Measurements from ENCODE around the gene STXBP2.

DNA sequence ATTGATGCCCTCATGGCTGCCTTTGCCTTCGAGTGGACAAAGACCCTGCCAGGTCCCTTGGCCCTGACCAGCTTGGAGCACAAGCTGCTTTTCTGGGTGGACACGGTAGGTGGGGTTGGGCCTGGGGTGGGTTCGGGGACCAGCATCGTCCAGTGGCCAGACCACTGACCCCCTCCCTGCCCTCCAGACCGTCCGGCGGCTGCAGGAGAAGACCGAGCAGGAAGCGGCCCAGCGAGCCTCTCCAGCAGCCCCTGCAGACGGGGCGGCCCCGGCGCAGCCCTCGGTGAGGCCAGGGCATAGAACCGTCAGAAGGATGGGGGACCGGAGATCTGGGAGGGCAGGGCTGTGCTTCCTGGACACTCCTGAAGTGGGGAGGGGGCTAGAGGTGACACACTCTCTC is 30.6 kb upstream of the STXBP2 start:
- no peak for TF ChIP-seq POLR2A (IDR thresholded peaks at IDR 0.05)
- TF ChIP-seq, protein P1, sequence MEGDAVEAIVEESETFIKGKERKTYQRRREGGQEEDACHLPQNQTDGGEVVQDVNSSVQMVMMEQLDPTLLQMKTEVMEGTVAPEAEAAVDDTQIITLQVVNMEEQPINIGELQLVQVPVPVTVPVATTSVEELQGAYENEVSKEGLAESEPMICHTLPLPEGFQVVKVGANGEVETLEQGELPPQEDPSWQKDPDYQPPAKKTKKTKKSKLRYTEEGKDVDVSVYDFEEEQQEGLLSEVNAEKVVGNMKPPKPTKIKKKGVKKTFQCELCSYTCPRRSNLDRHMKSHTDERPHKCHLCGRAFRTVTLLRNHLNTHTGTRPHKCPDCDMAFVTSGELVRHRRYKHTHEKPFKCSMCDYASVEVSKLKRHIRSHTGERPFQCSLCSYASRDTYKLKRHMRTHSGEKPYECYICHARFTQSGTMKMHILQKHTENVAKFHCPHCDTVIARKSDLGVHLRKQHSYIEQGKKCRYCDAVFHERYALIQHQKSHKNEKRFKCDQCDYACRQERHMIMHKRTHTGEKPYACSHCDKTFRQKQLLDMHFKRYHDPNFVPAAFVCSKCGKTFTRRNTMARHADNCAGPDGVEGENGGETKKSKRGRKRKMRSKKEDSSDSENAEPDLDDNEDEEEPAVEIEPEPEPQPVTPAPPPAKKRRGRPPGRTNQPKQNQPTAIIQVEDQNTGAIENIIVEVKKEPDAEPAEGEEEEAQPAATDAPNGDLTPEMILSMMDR (IDR thresholded peaks at IDR 0.05) = no peak
- TF ChIP-seq POLR2AphosphoS5 (IDR thresholded peaks at IDR 0.05) = no peak
- no peak for TF ChIP-seq EP300 (IDR thresholded peaks at IDR 0.05)

Measured in upper lobe of left lung (tissue), 4 donors.